ENCODE data around the gene SCLT1. TPM values are rescaled to one million over a fixed set of nuclear protein-coding genes. Genes with fewer than 3 reads are reported as not detected.
"Not testable (repeated sequence)": the region's sequence is repeated elsewhere in the genome, so short reads cannot be mapped to it uniquely, and the experiment has no call there.

The SCLT1 gene
- polyA plus RNA-seq, 3 donors: 14.3 to 18.2 (median 18.0) TPM

DNA sequence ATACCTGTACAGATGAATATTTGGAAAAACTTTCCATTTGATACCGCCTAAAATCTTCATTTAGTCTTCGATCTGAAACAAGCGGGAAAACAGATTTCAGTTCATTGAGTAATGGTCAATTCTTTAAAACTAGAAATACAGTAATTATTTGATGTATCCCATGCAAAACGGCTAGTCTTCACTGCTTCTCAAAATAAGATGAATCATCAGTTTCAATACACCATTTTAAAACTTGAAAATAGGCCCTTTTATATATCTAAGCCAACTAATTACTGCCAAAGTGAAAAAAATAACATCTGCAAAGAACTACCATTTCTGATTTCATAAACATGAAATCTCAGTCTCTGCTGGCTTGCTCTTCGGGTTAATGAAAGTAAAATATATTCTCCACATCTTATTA is 11.0 kb downstream of the SCLT1 start:
- no peak for DNase-seq

DNA sequence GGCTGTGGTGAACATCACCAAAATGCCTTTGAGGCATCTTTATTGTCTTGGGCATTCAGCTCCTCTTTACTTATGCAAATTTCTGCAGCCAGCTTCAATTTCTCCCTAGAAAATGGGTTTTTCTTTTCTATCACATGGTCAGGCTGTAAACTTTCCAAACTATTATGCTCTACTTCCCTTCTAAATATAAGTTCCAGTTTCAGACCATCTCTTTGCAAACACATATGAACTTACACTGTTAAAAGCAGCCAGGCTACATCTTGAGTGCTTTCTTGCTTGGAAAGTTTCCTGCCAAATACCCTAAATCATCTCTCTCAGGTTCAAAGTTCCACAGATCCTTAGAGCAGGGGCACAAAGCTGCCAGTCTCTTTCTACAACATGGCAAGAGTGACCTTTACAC is 13.2 kb downstream of the SCLT1 start:
- DNase-seq: no peak

DNA sequence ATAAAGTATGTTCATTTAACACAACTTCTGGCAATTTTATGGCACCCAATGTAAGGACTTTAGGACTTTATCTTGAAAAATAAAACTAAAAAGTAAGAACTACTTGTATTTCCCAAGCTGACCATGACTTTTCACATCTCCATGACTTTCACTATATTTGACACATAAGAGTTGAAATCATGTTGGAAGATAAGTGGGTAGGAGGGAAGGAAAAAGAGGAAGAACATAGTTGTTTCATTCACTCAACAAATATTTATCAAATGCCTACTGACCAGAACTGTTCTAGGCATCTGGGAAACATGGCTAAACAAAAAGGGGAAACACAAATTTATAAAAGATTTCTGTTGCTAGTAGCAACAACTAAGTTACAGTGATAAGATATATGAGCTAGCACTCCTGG is 16.0 kb downstream of the SCLT1 start:
- no peak for DNase-seq

- DNase-seq: not testable (repeated sequence)
Observed at GRCh38 chr4:129069537-129069936, 23.8 kb downstream of the SCLT1 start.

GRCh38 chr4:129064717-129065116 is 28.6 kb downstream of the SCLT1 start:
- peak; percentile 9 for DNase-seq

- no peak for DNase-seq
Observed at GRCh38 chr4:129063640-129064039, 29.7 kb downstream of the SCLT1 start.

GRCh38 chr4:129062580-129062979 is 30.8 kb downstream of the SCLT1 start:
- no peak for DNase-seq

GRCh38 chr4:129059028-129059427 is 34.3 kb downstream of the SCLT1 start:
- no peak for DNase-seq

DNA sequence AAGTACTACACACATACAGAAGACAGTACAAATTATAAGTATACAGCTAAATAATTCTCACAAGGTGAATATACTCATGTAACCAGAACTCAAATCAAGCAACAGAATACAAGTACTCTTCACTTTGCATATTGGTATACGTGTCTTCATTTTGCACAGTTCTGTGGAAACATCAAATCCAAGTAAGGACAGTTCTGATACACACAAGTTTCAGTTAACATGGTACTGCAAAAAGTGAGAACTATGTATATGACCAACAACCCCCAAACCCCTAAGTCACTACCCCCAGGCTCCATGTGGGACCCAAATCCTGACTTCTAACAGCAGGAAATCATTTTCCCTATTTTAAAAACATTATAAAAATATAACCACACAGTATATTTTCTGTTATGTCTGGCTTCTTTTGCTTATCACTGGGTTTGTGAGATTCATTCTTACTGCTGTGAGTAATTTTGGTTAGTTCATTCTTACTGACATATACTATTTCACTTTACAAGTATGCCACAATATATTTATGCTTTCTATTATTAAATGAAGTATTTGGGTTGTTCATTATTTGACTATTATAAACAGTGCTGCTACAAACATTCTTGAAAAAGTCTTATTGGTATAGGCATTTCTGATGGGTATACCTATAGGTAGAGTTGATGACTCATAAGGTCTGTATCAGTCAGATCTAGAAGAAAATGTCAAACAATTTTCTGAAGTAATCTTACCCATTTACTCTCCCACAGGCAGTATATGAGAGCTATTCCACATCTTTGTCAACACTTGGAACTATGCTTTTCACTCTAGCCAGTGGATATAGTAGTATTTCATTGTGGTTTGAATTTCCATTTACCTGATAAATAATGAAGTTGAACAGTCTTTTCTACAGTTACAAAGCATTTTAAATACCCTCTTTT is 47.0 kb downstream of the SCLT1 start:
- no peak for DNase-seq

GRCh38 chr4:129043523-129043922 is 49.8 kb downstream of the SCLT1 start:
- no peak for DNase-seq

DNA sequence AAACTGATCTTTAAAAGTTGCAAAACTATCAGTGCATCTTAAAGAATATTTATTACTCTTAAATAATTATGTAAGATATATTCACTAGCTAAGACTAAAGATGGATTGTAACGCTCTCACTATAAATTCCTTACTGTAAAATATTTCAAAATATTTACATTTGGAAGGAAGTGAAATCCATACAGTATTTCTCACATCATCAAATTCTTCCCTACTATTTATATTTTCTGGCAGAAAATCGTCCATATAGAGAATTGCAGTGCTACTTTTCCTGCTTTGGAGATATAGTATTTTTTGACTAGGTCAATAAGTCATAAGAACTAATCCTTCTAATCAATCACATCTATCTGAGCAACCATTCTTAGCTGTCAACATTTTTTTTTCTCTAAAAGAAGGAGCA is 52.9 kb downstream of the SCLT1 start:
- DNase-seq: no peak

- DNase-seq: no peak
Observed at GRCh38 chr4:129037093-129037492, 56.2 kb downstream of the SCLT1 start.

DNA sequence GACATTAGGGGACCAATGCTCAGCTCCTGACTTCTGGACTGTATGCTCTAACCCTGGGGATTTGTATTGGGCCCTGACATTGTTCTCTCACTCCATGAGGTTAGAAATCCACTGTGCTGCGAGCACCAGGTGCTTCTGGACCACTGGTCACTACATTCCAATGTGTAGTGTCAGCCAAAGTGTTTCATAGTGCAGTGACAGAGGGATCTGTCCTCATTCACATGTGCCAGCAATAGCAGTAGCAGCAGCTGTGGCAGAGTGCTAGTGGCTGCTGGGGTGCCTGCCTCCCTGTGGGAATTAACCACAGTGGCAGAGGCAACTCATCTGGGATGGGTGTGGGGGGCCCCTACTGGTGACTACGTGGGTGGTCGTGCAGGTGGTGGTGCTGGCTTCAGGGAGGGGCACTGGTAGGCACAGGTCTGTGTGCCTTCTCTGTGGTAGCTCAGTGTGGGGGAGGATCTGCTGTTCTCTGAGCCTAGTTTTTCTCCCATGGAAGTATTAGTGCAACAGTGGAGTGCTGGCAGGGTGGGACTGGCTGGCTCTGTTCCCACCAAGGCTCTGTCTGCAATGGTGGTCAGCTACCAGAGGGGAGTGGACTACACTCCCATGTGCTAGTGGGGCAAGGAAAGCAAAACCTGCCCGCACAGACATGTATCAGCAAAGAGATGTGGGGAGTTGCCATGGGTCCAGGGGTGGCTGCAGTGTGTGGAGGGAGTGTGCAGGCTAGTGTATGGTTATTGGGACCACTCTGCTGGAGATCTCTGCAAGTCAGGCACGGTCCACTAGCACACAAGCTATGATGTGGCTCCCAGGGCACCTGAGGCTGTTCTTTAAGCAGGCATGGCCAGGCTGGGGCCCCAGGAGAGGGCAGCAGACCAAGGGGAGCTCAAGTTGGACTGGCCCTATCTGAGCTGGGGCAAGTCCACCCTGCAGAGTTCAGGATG is 78.5 kb downstream of the SCLT1 start:
- DNase-seq: no peak

DNA sequence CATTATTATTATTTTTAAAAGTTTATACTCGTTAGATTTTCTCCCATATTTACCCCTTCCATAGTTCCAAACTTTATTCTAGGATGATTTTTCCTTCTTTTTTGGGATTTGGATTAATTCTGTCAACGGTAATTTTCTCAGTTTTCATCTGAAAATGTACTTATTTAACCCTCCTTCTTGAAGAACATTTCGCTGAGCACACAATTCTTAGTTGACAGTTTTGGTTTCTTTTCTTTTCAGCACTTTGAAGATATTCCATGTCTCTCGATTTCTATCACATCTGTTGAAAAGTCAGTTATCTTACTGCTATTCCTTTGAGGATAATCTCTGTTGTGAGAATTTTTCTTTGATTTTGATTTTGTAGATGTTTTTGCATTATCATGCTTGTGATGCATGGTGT is 85.2 kb downstream of the SCLT1 start:
- no peak for DNase-seq

DNA sequence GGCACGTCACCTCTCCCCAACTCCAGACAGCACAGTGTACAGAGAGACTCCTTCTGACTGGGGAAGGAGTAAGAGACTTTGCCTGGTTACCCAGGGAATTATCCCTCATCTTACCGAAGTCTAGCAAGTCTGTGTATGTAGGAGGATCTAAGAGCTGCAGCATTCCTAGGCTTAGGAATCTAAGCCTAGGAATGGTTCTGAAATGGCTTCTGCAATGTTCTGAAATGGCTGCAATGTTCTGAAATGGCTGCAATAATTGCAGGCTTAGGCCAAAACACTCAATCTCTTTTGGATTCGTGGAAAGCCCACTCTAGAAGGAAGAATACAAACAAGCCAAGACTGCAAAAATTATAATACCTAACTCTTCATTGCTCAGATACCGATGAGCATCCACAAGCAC is 106.4 kb downstream of the SCLT1 start:
- DNase-seq: no peak

GRCh38 chr4:128986019-128986418 is 107.3 kb downstream of the SCLT1 start:
- DNase-seq: no peak

DNA sequence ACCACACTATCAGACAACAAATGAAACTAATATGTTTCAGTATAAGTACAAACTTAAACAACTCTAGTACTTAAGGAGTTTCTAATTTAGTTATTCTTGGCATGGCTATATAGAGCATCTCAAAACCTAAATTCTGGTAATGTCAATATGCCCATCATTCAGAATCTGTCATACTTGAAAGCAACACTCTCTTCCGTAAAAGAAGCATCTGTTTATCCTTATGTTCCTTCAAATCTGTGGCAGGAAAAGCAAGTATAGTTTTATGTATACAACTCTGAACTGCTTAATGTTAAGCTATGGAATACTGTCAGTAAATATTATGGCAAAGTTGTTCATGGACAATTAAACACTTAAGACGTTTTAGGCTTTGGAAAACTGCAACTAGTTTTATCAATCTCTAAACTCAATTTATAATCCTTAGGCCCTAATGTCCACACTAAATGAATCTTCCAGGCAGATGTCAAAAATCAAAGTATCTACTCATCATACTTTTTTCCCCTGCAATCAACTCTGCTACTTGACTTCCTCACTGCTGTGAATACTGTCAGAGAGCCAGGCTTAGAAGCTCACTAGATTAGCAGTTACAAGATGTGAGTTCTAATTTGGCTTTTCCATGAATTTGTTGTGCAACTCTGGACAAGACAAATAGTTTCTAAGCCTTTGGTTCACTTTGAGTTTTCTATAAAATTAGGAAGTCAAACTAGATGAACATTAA is 109.4 kb downstream of the SCLT1 start:
- no peak for DNase-seq

GRCh38 chr4:128981377-128981776 is 112.0 kb downstream of the SCLT1 start:
- DNase-seq: no peak

- no peak for DNase-seq
Observed at GRCh38 chr4:128980816-128981326, 112.5 kb downstream of the SCLT1 start.

- DNase-seq: no peak
Observed at GRCh38 chr4:128979934-128980333, 113.4 kb downstream of the SCLT1 start.

DNA sequence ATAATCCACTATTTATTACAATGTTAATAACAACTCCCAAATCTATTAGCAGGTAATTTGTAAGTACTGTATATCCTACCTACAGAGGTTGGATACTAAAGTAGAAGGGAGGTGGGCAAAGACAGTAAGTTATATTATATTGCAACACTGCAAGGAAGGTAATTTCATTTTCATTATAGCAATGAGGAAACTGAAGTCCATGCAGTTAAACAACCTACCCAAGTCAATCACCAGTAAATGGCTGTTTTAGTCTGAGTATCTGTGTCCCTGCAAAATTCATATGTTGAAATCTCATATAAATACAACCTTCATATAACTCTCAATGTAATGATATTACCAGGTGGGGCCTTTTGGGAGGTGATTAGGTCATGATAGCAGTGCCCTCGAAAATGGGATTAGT is 114.4 kb downstream of the SCLT1 start:
- no peak for DNase-seq

GRCh38 chr4:128974136-128974581 is 119.2 kb downstream of the SCLT1 start:
- peak; percentile 47 for DNase-seq
